ENCODE results near the gene ZNF148.
"Not testable (repeated sequence)": the region's sequence is repeated elsewhere in the genome, so short reads cannot be mapped to it uniquely, and the experiment has no call there.

ZNF148 gene, protein sequence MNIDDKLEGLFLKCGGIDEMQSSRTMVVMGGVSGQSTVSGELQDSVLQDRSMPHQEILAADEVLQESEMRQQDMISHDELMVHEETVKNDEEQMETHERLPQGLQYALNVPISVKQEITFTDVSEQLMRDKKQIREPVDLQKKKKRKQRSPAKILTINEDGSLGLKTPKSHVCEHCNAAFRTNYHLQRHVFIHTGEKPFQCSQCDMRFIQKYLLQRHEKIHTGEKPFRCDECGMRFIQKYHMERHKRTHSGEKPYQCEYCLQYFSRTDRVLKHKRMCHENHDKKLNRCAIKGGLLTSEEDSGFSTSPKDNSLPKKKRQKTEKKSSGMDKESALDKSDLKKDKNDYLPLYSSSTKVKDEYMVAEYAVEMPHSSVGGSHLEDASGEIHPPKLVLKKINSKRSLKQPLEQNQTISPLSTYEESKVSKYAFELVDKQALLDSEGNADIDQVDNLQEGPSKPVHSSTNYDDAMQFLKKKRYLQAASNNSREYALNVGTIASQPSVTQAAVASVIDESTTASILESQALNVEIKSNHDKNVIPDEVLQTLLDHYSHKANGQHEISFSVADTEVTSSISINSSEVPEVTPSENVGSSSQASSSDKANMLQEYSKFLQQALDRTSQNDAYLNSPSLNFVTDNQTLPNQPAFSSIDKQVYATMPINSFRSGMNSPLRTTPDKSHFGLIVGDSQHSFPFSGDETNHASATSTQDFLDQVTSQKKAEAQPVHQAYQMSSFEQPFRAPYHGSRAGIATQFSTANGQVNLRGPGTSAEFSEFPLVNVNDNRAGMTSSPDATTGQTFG

DNA sequence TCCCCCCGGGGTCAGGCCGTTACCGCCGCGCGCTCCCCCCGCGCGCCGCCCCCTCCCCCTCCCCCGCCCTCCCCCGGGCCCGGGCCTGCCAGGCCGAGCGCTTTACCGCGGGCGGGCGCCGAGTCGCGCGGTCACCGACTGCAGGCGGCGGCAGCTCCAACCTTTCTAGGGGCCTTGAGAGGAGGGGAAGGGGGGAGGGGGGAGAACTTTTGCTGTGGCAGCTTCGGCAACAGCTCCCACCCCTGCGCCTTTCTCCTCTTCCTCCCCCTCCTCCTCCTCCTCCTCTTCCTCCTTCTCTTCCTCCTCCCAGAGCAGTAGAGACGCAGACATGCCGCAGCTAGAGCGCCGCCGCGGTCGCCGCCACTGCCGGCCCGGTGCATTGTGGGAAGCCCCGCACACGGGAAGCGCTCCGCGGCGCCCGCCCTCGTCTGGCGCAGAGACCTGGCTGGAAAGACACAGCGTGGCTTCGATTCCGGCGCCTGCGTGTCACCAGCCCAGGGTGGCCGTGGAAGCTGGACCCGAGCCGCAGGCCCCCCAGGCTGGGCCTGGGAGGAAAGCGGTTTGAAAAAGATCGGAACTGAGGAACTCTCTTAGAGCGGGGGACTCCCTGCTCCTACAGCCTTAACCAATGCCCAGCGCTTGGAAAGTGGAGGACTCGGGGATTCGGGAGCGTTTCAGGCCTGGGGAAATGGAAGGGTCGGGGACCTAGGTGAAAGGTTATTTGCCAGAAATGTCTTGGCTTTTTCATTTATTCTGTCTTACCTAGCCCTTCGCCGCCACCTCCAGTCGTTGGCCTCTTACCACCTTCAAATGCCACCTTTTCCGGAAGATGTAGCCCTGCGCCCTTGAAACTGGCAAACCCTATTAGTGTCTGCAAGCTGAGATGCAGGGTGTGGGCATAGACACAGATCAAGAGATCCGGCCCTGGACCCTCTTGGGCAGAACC is at the start of gene ZNF148:
ZNF148 (minus strand) TSS at position 330 of the 946 bp plus-strand sequence. CDS start 61,685 bp downstream, outside the sequence.
- DNase-seq, result peak; percentile 65

DNA sequence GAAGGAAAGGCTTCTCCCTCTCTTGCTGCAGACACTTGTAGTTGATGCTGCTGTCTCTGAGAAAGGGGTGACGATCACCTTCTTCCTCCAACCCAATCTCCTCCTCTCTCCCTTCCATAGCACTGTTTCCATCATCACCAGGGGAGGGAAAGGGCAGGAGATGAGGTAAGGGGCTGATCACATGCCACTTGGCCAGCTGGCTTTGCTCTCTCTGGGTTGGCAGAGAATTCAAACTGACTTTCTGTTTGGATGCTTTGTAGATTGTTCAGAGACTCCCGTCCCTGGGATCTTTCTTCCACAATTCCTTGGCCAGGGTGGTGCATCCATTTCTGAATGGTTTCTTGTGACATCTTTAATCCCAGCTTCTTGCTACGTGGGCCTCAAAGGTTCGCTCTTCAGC is 43.2 kb upstream of the ZNF148 start:
- DNase-seq, result no peak

DNA sequence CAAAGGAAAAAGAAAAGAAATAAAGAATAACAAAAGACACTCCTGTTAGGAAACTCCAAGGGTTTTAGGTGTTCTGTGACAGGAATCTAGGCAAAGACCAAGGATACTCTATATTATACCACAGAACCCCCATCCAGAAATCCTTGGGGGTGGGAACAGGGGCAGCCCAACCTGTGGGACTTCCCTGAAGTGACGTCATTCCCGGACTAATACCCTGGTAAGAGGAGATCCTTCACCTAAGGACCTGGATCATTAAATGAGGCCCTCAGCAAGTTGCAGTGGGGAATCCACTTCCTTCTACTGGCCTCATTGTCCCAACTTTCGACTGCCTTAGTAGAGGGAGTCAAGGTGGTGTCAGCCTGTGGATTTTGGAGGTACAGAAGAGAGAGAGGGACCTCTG is 41.1 kb upstream of the ZNF148 start:
- no peak for DNase-seq

DNA sequence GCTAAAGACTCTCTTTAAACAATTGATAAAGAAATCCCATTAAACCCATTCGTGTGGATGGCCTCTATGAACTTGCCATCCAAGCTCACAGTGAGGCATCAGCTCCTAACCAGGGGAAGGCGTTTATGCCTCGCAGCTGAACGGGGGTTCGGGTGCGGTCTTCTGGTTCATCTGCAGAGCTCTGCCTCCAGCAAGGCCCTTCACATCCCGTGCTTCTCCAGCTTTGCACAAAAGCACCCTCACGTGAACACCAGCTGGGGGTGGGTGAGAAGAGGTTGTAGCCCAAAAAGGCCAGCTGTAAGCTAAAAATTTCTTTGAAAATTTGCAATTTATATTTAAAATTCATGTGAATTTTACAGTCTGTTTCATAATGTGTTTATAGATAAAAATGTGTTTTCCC is 39.5 kb upstream of the ZNF148 start:
- no peak for DNase-seq

DNA sequence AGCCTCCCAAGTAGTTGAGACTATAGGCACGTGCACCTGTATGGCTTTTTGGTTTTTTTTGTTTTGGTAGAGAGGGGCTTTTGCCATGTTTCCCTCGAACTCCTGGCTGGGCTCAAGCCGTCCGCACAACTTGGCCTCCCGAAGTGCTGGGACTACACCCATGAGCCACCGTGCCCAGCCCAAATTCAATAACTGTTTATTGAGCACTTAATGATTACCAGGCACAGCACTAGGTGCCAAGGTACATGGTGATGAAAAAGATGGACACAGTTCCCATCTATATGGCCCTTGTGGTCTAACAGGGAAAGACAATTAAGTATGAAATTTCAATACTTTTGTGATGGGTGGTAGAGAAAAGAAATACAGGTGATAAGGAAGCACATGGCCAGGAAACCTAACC is 35.8 kb upstream of the ZNF148 start:
- no peak for DNase-seq

DNA sequence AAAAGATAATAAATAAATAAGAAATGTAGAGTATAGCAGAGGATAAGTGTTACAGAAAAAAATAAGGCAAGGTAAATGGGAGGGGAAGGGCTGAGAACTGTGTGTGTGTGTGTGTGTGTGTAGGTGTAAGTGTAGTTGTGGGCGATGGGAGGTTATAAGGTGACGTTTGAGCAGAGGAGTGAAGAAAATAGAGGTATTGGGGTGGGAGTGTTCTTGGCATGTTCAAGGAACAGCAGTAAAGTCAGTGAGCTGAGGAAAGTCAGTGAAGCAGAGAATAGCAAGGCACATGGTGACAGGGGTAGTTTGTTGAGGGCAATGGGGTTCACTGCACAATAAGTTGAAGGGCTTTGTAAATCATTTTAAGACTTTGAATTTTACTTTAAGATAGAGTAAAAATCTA is 30.9 kb upstream of the ZNF148 start:
- no peak for DNase-seq

DNA sequence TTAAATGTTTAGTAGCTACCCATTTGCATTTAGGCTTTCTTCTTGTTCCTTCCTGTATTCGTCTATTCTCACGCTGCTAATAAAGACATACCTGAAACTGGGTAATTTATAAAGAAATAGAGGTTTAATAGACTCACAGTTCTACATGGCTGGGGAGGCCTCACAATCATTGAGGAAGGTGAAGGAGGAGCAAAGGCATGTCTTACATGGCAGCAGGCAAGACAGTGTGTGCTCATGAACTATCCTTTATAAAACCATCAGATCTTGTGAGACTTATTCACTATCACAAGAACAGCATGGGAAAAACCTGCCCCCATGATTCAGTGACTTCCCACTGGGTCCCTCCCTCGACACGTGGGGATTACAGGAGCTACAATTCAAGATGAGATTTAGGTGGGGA is 30.4 kb upstream of the ZNF148 start:
- DNase-seq, result not testable (repeated sequence)

DNA sequence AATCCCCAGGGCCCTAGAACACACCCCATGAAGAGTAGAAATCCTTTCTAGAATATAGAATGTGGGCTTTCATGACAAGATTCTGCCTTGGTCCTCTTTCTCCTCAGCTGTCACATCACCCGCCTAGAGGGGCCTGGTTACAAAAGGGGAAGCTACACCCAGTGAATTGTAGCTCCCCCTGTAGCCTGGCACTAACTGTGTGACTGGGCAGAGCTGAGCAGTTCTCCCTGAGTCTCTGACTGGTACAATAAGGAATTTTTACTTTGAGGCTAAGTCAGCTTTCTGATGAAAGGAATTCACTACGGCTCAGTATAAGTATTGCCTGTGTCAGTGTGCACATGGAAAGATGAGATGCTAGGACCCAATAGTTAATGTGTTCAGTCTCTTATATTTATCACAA is 28.7 kb upstream of the ZNF148 start:
- DNase-seq, result no peak

DNA sequence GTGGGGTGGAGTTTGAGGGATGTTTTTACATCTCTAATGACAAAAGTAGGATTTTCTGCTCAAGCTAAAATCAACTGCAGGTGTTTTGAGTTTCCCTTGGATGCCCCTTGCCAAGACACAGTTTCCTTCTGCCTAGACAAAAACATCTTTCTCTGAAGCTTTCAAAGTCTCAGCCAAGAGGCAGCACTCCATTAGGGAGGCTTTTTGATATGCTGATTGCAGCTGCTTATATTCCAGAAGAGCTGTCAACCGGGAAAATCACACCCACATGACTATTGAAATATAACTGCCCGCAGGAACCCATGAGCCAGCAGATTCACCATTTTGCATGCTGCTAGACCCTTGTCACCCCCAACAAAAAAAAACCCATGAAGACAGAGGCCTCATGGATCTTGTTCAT is 27.5 kb upstream of the ZNF148 start:
- DNase-seq, result no peak

DNA sequence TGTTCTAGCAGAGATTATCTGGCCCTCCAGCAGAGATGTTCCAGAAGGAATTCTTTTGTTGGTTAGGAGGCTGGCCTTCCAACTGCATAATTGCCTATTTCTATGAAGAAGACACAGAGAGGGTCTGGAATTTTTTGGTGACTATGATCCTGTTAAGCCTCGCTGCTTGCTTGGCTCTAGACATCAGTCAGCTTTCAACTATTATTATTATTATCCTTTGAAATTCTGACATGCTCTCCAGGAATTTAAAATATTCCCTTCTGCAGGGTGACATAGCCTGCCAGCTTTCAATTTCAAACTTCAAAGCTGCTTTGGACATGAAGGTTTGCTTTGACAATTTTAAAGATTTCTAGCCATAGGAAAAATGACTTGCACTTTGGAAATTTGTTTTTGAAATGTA is 26.3 kb upstream of the ZNF148 start:
- DNase-seq, result no peak

DNA sequence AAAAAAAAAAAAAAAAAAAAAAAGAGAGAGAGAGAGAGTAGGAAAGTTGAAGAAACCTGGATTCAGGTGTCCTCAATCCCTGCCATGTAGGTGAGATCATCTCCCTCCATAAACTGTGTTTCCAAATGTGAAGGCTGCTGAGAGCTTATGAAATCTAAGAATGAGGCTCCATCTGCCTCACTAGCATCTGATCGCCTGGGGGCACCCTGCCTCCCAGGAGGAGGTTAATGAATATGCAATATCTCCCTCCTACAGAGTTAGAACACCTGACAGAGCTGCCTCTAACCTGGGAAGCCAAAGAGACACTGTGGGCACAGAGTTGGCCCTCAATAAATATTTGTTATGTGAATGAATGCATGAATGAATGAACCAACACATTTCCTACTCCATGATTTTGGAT is 23.8 kb upstream of the ZNF148 start:
- no peak for DNase-seq

DNA sequence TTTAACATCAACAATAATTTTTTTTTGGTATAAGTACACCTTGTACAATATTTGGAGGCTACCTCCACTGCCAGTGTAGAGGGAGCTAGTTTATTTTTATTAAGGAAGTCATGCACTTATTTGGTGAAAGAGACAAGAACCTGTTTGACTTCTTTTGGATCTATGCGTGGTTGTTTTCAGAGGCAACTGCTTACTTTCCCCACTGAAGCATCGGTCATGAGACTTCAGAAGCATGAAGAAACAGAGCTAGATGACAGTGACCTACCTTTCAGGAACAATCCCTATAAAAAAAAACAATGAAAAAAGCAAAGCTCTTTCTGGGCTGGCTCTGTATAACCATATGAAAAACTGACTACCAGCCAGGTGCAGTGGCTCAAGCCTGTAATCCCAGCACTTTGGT is 20.0 kb upstream of the ZNF148 start:
- no peak for DNase-seq

DNA sequence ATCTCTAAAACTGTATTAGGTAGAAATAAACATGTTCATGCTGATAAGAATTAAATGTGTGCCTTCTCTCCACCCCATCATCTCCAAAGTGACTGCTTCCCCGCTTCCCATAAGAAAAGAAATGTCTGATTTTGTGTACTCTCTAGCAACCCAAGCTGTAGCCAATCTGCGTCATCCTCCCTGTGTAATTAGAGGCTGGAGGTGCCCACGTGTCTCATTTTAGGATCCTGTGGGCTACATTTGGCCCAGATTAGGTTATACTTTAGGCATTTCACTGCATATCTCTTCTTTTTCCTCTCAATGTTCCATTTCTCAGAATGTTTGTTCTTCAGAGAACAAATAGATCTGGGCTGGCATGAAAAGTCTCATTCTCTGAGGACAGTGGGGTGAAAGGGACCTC is 19.3 kb upstream of the ZNF148 start:
- DNase-seq, result no peak

DNA sequence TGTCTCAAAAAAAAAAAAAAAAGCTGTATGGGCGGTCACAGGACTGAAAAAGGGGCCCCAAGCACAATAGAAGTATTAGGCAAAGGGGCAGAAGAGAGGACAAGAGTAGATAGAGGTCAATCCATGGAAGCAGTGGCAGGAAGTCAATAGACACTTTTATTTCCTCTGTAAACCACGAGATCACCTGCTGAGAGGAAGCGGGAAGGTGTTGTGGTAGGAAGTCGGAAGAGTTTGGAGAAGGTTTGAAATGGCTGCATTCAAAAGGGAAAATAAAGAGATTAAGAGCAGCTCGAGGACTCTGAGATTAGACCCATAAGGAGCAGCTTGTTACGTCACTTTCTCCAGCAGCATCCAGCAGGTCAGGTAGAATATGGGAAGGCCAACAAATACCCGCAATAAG is 14.2 kb upstream of the ZNF148 start:
- DNase-seq, result no peak

DNA sequence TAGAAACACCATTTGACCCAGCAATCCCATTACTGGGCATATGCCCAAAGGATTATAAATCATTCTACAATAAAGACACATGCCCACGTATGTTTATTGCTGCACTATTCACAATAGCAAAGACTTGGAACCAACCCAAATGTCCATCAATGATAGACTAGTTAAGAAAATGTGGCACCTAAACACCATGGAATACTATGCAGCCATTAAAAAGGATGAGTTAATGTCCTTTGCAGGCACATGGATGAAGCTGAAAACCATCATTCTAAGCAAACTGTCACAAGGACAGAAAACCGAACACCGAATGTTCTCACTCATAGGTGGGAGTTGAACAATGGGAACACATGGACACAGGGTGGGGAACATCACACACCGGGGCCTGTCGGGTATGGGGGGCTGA is 13.2 kb upstream of the ZNF148 start:
- DNase-seq, result not testable (repeated sequence)

DNA sequence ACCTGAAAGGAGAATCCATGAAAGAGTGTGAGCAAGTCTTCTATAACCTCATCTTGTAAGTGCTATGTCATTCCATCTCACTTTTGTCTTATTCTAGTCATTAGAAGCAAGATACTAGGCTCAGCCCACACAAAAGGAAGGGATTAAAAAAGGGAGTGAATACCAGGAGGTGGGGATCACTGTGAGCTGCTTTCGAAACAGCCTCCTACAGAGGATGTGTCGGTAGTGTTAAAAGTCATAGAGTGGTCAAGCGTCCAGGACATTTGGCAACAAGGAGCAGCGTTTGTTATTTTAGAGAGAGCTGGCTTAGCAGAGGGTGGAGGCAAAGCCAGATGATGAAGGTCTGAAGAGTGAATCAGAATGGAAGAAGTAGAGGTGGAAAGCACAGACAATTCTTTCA is 11.7 kb upstream of the ZNF148 start:
- no peak for DNase-seq

DNA sequence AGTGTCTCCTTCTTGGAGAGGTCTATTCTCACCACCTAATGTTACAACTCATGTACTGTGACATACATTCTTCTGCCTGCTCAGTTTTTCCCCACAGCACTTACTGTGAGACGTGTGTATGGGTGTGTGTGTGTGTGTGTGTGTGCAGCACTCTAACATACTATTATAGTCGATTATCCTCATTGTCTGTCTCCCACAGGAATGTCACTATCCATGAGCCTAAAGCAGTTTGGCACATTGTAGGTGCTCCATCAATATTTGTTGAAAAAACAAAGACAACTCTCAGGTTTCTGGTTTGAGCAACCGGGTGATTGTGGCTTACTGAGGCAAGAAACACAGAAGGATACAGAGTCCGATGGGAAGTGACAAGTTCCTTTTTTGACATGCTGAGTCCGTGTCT is 8.6 kb upstream of the ZNF148 start:
- DNase-seq, result no peak

DNA sequence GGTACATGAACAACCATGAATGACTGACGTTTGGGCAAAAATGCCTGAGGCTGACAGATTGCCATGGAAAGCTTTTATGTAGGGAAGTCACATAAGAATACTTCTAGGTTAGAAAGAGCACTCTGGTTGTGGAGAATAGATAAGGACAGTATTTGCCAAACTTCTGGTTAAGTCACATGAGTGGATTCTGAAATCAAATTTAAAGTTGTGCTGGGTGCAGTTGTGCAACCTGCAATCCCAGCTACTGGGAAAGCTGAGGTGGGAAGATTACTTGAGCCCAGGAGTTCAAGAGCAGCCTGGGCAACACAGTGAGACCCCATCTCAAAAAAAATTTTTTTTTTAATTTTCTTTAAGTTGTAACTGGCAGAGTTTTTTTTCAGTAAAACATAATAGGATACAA is 7.2 kb upstream of the ZNF148 start:
- DNase-seq, result no peak

DNA sequence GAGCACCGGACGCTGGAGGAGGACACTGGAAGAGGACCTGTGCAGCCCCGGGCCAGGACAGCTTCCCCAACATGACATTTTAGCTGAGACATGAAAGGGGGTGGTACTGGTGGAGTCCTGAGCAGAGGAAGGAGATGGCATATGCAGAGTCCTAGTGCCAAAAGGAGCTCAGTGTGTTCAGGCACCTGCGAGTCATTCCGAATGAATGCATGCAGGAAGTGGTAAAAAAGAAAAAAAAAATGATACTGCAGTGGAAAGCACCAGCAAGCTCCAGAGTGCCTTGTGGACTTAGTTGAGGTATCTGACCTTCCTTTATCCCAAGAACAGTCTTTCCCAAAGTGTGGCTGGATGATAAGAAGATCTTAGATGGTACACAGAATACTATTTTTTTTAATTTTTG is 6.6 kb upstream of the ZNF148 start:
- DNase-seq, result no peak

DNA sequence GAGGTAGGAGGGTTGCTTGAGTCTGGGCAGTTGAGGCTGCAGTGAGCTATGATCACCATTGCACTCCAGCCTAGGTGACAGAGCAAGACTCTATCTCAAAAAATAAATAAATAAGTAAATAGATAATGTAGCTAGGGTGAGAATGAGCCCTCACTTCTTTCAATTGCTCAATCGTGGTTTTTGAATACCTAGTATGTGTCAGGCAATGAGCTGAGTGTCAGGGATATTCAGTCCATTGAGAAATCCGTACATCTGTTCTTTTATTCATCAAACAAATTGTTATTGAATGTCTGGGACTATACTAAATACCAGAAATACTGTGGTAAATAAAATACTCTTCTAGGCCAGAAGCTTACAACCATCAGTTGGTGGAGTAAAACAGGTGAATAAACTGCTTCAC is 6.2 kb upstream of the ZNF148 start:
- no peak for DNase-seq

DNA sequence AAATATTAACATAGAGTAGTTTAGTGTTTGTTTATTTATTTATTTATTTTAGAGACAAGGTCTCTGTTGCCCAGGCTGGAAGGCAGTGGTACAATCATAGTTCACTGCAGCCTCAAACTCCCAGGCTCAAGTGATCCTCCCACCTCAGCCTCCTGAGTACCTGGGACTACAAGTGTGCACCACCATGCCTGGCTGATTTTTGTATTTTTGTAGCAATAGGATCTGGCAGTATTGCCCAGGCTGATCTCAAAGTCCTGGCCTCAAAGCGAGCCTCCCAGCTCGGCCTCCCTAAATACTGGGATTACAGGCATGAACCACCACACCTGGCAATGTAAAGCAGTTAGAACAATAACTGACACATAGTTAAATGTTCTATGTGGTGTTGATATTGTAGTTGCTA is 4.4 kb upstream of the ZNF148 start:
- DNase-seq, result no peak

DNA sequence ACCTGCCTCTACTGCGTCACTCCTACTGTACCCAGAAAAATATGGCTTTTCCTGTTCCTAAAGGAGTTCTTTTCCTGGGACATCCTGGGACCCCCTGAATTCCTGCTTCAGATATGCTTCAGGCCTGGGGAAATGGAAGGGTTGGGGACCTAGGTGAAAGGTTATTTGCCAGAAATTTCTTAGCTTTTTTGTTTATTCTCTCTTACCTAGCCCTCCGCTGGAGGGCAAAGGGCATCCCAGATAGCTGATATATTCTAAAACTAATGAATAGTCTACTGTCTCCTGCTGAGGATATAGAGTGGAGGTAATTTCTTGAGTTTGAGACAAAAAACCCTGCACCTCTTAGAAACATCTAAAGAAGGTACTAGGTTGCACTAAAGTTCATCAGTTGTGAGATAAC is 3.6 kb upstream of the ZNF148 start:
- no peak for DNase-seq

DNA sequence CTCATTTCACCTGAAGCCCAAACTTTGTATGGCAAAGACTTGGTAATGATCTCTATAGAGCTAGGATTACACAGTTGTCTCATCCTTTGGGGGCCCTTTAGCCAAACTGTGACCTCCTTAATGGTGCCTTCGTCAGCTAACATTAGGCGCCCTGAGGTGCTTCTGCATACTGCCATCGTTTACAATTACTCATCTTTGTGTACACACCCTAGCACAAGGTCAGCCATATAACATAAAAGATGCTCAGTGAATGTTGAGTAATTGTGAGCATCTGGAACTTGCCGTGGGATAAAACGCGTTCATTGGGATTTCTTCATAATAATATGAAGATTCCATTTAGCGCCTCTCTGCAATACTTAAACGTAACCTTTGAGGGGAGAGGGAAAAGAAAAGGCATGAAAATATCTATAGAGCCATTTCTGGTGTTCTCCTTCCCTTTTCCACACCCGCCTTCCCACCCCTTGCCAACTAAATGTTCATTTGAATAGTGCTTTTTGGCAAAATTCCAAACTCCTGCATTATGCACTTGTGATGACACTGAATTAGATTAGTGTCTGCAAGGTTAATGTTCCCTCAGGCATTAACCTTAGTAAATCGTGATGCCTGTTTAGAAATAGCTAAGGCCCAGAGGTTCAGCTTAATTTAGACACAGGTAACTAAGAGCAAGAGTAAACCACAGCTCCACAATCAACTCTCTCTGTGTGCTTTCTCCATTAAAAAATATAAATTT is 990 bp upstream of the ZNF148 start:
- no peak for DNase-seq
